GM21723 (cell line): ENCODE results near the gene BIRC3.
"Not testable (repeated sequence)": the region's sequence is repeated elsewhere in the genome, so short reads cannot be mapped to it uniquely, and the experiment has no call there.

ENCODE experiments used
- ATAC-seq: cut with Tn5 transposase; IDR thresholded peaks from one replicate; pipeline ENCODE4 v1.9.1; 2021; ENCODE audit warnings: mild to moderate bottlenecking, moderate library complexity; ENCODE audit not compliant: unreplicated experiment

The BIRC3 gene

GRCh38 chr11:102322560-102322959, 5.3 kb downstream of the BIRC3 start:
- ATAC-seq, result no peak

- ATAC-seq, result no peak
These were observed 6.4 kb downstream of the BIRC3 start for GRCh38 chr11:102323542-102324251.

- no peak for ATAC-seq
These were observed 7.8 kb downstream of the BIRC3 start for GRCh38 chr11:102325088-102325487.

DNA sequence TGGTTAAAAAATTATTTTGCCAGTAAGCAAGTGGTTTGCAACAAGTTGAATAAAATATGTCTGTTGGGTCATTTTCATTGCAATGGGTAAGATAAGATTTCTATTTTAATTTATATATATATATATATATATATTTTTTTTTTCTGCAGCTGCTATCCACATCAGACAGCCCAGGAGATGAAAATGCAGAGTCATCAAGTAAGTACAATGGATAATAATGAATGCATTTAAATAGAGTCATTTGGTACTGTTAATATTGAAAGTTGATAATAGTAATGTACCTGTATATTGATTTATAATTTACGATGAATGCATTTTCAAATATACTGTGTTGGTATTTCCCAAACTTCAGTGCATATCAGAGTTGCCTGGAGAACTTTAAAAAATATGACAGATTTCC, 11.5 kb downstream of the BIRC3 start:
- ATAC-seq, result no peak

DNA sequence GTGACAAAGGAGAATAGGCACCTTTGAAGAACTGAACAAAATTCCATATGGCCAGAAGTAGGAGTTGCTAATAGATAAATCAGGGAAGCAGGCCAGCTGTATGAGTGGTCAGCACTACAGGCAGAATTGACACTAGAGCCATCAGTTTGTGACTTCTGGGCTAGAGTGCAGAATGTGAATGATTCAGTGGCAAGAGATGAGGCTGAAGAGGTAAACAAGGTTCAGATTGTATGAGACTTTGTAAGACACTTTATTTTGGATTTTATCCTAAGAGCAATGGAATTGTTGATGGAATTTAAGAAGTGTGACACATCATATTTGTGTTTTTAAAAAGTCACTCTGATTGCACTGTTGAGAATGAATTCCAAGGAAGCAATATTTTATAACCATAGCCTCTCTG, 12.9 kb downstream of the BIRC3 start:
- ATAC-seq, result no peak

DNA sequence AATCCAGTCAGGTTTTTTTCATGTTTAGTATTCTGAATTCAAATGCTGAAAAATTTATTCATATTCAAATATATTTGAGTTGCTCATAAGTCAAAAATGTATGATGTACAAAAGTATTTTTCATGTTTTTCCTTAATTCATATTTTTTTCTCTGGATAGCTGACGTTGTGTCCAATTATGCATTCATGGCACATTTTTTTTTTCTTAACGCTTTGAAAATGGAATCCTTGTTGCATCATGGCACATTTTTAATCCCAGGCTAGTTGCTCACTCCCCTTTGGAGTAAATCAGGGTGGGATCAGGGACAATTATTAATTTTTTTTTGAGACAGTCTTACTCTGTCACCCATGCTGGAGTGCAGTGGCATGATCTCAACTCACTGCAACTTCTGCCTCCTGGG, 14.1 kb downstream of the BIRC3 start:
- ATAC-seq, result no peak

GRCh38 chr11:102332611-102332994, 15.3 kb downstream of the BIRC3 start:
- no peak for ATAC-seq

DNA sequence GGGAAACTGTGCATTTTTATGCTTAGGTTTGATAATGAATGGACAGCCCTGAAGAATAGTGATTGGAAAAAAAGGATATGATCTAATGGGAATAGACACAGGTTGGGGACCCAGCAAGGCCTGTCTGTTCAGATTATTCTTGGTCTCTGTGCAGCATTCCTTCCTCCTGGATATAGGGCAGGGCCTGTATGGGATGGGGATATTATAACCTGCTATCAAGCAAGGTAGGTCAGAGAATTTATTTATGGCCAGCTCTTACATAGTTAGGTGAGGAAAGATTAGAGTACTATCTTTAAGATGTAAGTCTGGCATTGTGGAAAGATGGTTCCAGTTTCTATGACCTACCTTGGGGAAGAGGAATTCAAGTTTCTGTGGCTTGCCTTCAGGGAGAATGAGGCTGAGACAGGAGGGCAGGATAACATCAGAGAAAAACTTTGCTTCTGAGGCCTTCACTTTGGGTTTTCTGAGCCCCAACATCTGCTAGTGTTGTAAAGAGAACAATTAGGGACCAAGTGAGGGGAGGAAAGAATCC, 21.3 kb downstream of the BIRC3 start:
- no peak for ATAC-seq

- not testable (repeated sequence) for ATAC-seq
These were observed 24.0 kb downstream of the BIRC3 start for GRCh38 chr11:102341311-102341710.

DNA sequence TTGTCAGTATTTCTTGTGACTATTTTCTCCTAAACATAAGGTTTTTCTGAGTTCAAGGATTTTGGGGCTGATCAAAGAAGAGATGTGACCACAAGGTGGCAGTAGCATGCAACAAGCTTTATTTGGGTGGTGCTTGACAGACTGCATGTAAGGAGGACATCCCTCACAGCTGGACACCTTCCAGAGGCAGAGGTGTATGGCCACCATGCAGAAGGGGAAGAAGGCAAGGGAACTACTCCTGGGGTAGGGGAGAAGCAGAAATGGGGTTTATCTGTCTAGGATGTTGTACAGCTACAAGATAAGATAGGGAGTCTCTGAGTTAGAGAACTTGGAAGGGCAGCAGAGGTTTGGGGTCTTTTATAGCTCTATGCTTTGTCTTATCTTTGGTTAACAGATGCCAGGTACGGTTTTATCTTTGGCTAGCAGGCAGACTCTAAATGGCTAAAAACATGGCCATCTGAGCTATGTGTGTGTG, 24.6 kb downstream of the BIRC3 start:
- ATAC-seq, result peak; percentile 51

- no peak for ATAC-seq
These were observed 26.5 kb downstream of the BIRC3 start for GRCh38 chr11:102343809-102344208.

DNA sequence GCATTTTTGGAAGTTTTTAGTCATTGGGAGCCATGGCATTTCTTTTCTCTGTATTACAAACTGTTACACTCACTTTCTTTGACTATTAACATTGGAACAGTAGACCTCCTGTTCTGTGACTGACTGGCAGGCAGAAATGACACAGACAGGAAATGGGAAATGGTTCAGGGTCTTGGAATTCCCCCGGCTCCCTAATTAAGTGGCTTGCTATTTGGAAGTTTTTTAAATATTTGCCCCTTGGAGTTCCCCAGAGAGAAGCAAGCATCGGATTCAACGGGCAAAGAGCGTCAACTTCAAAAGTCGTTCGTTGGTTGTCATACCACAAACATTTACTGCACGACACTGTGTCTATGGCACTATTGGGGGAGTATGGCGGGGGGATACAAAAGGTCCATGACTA, 28.6 kb downstream of the BIRC3 start:
- ATAC-seq, result no peak

DNA sequence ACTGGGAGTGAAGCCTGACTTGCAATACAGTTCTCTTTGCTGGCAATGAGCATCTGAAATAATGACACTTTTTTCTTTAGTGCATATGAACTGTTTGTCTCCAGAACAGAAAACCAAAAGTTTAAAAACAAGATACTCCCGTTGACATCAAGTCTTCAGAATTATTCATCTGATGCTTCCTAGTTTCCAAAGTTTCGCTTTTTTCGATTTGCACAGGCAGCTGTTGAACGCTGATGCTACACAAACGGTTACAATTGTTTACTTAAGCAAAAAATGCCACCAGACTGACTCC, 29.1 kb downstream of the BIRC3 start:
- ATAC-seq, result no peak

GRCh38 chr11:102346748-102347461, 29.6 kb downstream of the BIRC3 start, which contains the start of gene BIRC2:
BIRC2 (plus strand) TSS chr11:102347214; CDS start chr11:102349855, 2,641 bp downstream.
- peak; percentile 90 for ATAC-seq

DNA sequence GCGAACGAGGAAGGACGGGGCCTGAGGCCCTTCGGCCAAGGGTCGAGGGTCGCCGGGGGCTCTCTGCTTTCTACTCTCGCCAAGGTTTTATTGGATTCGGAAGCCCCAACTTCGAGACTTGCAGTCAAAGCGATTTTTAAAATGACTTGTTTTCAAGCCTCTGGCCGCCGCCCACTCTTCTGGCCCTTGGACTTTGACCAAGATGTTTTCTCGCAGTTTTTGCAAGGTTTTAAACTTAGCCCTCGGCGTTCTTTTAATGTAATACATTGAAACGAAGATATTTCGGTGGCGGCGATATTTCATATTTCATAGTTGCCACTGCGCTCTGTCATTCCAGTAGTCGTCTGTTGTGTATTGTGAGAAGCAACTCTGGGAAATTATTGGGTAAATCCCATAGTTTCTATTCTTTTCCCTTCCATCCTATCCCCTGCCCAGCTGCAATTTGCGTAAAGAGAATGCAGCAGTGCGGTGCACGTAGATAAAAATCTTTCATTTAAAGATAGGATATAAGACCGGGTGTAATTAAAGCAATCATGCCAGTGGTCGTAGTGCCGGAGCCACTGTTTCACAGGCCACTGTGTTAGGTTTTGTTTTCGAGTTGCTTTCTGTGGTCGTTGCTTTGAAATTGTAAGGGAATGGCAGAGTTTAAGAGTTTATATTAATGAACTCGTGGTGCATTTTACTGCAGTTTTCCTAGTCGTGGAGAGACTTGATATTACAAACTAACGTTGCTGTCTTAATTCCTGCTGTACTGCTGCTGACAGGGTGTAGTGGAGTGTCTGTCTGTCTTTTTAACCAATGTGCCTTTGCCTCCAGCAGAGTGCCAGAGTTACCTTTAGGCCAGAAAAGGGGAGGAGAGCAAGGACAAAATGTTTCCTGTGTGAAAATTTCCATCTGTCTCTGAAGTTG, 30.4 kb downstream of the BIRC3 start:
- peak; percentile 20 for ATAC-seq

- ATAC-seq, result no peak
These were observed 39.8 kb downstream of the BIRC3 start for GRCh38 chr11:102357116-102357515.

DNA sequence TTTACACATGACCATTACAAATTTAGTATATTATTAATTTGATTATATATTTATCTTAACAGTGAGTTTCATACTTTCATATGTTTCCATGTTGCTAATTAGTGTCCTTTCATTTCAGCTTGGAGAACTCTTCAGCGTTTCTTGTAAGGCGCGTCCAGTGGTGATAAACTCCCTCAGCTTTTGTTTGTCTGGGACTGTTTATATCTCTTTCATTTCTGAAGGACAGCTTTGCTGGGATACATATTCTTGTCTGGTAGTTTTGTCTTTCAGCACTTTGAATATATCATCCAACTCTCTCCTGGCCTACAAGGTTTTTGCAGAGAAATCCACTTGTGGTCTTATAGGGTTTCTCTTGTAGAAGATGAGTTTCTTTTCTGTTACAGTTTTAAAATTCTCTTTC, 42.1 kb downstream of the BIRC3 start:
- no peak for ATAC-seq

- ATAC-seq, result no peak
These were observed 43.4 kb downstream of the BIRC3 start for GRCh38 chr11:102360681-102361080.

DNA sequence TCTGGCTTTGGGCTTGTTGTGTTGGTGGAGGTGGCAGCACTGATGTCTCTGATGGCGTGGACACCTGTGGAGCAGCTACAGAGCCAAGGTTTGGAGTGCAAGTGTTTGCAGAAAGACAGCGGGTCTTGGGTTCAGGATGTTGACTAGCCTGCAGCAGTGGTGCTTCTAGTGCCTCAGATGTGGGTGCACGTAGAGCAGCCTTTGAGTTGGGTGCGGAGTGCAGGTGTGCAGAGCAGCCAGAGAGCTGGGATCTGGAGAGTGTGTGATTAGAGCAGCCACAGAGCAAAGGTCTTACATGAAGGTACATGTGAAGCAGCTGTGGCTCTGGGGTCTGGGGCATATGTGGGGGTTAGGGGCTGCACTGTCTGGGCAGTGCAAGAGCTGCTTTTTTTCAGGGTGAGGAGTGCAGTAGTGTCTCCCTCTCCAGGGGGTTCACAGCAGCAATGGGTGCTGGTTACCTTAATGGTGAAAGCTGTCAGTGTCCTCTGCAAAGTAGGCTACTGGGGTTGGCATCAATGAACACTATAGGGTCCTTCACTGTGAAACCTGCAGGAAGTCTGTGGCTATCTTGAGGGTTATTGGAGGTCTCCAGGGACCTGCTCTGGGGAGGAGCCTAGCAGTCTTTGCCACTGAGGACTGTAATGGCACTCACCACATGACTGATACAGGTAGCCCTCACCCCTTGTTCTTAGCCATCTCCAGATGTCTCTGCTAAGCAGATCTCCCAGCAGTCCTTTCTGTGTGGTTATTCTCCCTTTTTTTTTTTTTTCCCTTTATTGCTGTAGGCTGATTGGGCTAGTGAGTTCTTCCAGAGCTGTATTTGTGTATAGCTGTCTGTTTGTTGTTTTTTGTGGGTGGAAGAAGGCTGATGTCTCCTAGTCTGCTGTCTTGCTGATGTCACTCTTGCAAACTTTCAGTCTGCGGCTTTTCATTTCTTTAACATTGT, 44.1 kb downstream of the BIRC3 start:
- ATAC-seq, result peak; percentile 69

DNA sequence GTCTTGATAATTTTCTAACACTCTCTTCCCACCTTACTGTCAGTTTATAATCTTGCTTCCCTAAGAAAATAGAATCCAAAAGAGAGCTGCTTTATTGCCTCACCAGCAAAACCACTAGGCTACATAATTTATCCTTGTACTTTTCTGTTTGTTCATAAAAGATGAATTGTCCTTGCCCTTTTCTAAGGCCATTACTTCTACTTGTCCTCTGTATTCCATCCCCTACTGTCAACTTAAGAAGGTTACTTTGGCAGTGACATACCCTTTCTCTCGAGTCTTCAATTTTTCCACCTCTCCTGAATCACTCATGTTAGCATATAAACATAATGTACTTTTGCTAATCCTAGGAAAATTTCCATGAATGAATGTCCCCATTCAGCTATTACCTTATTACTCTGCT, 47.7 kb downstream of the BIRC3 start:
- ATAC-seq, result no peak
